Muscle of leg (tissue), 11 donors: ENCODE data around the gene CRTC2. TPM values are rescaled to one million over a fixed set of nuclear protein-coding genes. Genes with fewer than 3 reads are reported as not detected.

Experiments
- DNase-seq: peaks from one replicate; pipeline ENCODE4 v3.0.0; 2013
- H3K27ac ChIP-seq: one replicate; pipeline ENCODE4 v1.5.1; 2013; ENCODE audit warnings: mild to moderate bottlenecking, low read length, control low read depth
- H3K27me3 ChIP-seq: one replicate; pipeline ENCODE4 v1.6.1; 2013; ENCODE audit warnings: low read length; ENCODE audit not compliant: control insufficient read depth, insufficient read depth
- H3K36me3 ChIP-seq: one replicate; pipeline ENCODE4 v1.6.1; 2013; ENCODE audit warnings: low read length; ENCODE audit not compliant: control insufficient read depth, insufficient read depth
- H3K4me1 ChIP-seq: one replicate; pipeline ENCODE4 v1.6.1; 2013; ENCODE audit warnings: low read length; ENCODE audit not compliant: control insufficient read depth, insufficient read depth
- H3K4me3 ChIP-seq: one replicate; pipeline ENCODE4 v1.5.1; 2013; ENCODE audit warnings: low read length, control low read depth
- H3K9me3 ChIP-seq: replicated peaks from 2 replicates; pipeline ENCODE4 v1.6.1; 2013; ENCODE audit warnings: low read depth, low read length; ENCODE audit not compliant: control insufficient read depth
- WGBS: methylation state at CpG from one replicate; pipeline ENCODE4 v1.1.5; 2013; ENCODE audit warnings: missing lambda C conversion rate; ENCODE audit not compliant: insufficient coverage; 5-methylcytosine and 5-hydroxymethylcytosine counted together
- polyA plus RNA-seq, 8 donors: library from polyadenylated mRNA; unstranded; fragments of 120-200 nt; gene quantifications; one replicate each; pipeline versions ENCODE4 v1.2.1 to v1.2.3, GENCODE V29; 2013; ENCODE audit warnings: inconsistent platforms in 1 of 8, low replicate concordance in 1 of 8; ENCODE audit not compliant: insufficient read length in 8 of 8, insufficient read depth in 1 of 8
- total RNA-seq: library from RNA; stranded (reverse); fragments of 120-200 nt; gene quantifications from one replicate; pipeline ENCODE4 v1.2.4, GENCODE V29; 2013

The CRTC2 gene
- total and polyA plus RNA-seq, 9 donors, result 7.0 to 28.6 (median 21.8) TPM

GRCh38 chr1:153903841-153904455 is 54.5 kb downstream of the CRTC2 start:
- Histone ChIP-seq H3K36me3 (peaks cover 10% of the 10 kb centered on the region), H3K9me3 (no peaks in the 10 kb centered on the region), H3K27ac (no peak overlapping the region), H3K4me1 (no peaks in the 10 kb centered on the region), H3K4me3 (no peak overlapping the region), H3K27me3 (no peaks in the 10 kb centered on the region)
- no peak for DNase-seq
- 100% methylated on average over 3 of the region's 14 CpGs for WGBS

GRCh38 chr1:153899509-153899908 is 58.9 kb downstream of the CRTC2 start:
- Histone ChIP-seq H3K36me3 (peaks cover 4% of the 10 kb centered on the region), H3K27ac (no peak overlapping the region)

More at GRCh38 chr1:153899509-153899908, 58.9 kb downstream of the CRTC2 start:
- H3K4me1 ChIP-seq, result no peaks in the 10 kb centered on the region
- no peak for DNase-seq
- H3K27me3 ChIP-seq, result no peaks in the 10 kb centered on the region
- WGBS, result no CpG with 5 or more reads among the region's 6 CpGs
- no peaks in the 10 kb centered on the region for H3K9me3 ChIP-seq
- no peak overlapping the region for H3K4me3 ChIP-seq

Other genes starting within 250 kb of the CRTC2 start
- gene INTS3, start 230.6 kb downstream of the CRTC2 start, total RNA-seq, result 28.5 TPM
- gene INTS3, start 230.6 kb downstream of the CRTC2 start, polyA plus RNA-seq, result 10 to 100 TPM; 33.9 to 48.6 (median 39.3) TPM
- 24.2 TPM for gene SLC27A3, start 183.2 kb downstream of the CRTC2 start, total RNA-seq
- gene SLC27A3, start 183.2 kb downstream of the CRTC2 start, polyA plus RNA-seq, result 10 to 100 TPM; 17.7 to 32.7 (median 26.2) TPM
- gene GATAD2B, start 35.6 kb downstream of the CRTC2 start, total RNA-seq, result 8.8 TPM
- 10 to 100 TPM; 11.3 to 18.3 (median 14.2) TPM for gene GATAD2B, start 35.6 kb downstream of the CRTC2 start, polyA plus RNA-seq
- gene DENND4B, start 11.9 kb downstream of the CRTC2 start, total RNA-seq, result 11.8 TPM
- gene DENND4B, start 11.9 kb downstream of the CRTC2 start, polyA plus RNA-seq, result 10 to 100 TPM; 21.7 to 35.7 (median 31.2) TPM
- 44.4 TPM for gene SLC39A1, start 4.9 kb upstream of the CRTC2 start, total RNA-seq
- 10 to 100 TPM; 33.0 to 59.2 (median 45.5) TPM for gene SLC39A1, start 4.9 kb upstream of the CRTC2 start, polyA plus RNA-seq
- gene CREB3L4, start 9.3 kb upstream of the CRTC2 start, total RNA-seq, result 11.7 TPM
- 10 to 100 TPM in 6 of 8 donors, 1 to 10 TPM in 2; 9.4 to 15.0 (median 11.9) TPM for gene CREB3L4, start 9.3 kb upstream of the CRTC2 start, polyA plus RNA-seq
- 105 TPM for gene JTB, start 19.1 kb upstream of the CRTC2 start, total RNA-seq
- 10 to 100 TPM; 70.2 to 98.2 (median 85.0) TPM for gene JTB, start 19.1 kb upstream of the CRTC2 start, polyA plus RNA-seq
- 21.5 TPM for gene RAB13, start 27.7 kb upstream of the CRTC2 start, total RNA-seq
- gene RAB13, start 27.7 kb upstream of the CRTC2 start, polyA plus RNA-seq, result 100 to 1,000 TPM in 3 of 8 donors, 10 to 100 TPM in 5; 71.8 to 109 (median 85.8) TPM
- gene RPS27, start 32.1 kb upstream of the CRTC2 start, total RNA-seq, result 7,680 TPM
- 1,000 to 10,000 TPM; 3,165 to 4,385 (median 3,796) TPM for gene RPS27, start 32.1 kb upstream of the CRTC2 start, polyA plus RNA-seq
- gene NUP210L, start 196.5 kb upstream of the CRTC2 start, total RNA-seq, result 0.04 TPM
- under 1 TPM in 4 of 8 donors, not detected in 4; 0.04 to 0.19 (median 0.11) TPM for gene NUP210L, start 196.5 kb upstream of the CRTC2 start, polyA plus RNA-seq
- gene TPM3, start 233.5 kb upstream of the CRTC2 start, total RNA-seq, result 281 TPM
- gene TPM3, start 233.5 kb upstream of the CRTC2 start, polyA plus RNA-seq, result 1,000 to 10,000 TPM in 1 of 8 donors, 100 to 1,000 TPM in 7; 374 to 1,141 (median 473) TPM
- gene CFAP141, start 247.7 kb upstream of the CRTC2 start, total RNA-seq, result not detected
- gene CFAP141, start 247.7 kb upstream of the CRTC2 start, polyA plus RNA-seq, result under 1 TPM in 1 of 8 donors, not detected in 7; 0.33 TPM